Lower leg skin (tissue), 3 donors: ENCODE data around the gene GSK3B.

Source experiments
- CTCF ChIP-seq, 3 donors: fragments of 450-650 bp; IDR thresholded peaks; one replicate each; pipeline ENCODE4 v1.5.1; 2016; ENCODE audit warnings: antibody characterized with exemption in 3 of 3, mild to moderate bottlenecking in 3 of 3, moderate library complexity in 2 of 3
- POLR2A ChIP-seq, 2 donors: fragments of 450-650 bp; IDR thresholded peaks; one replicate each; pipeline ENCODE4 v1.6.1; 2016 to 2017; ENCODE audit warnings: antibody characterized with exemption in 2 of 2, mild to moderate bottlenecking in 1 of 2, moderate library complexity in 1 of 2

GRCh38 chr3:119817071-119817470, 277.2 kb downstream of the GSK3B start:
- TF ChIP-seq CTCF (IDR thresholded peaks at IDR 0.05) (no peak), POLR2A (IDR thresholded peaks at IDR 0.05) (no peak)
